GM12891 (cell line): ENCODE measurements around the gene WT1.

Experiments
- DNase-seq: peaks from one replicate; pipeline ENCODE4 v3.0.0; 2011; ENCODE audit warnings: low spot score; ENCODE audit not compliant: insufficient read length
- FAIRE-seq: peaks from 2 replicates; lab custom pipeline; 2011; peaks lifted over from hg19 to GRCh38; lab: Jason Lieb, UNC
- PAX5 ChIP-seq: IDR thresholded peaks from 2 replicates; pipeline ENCODE4 v1.6.1; 2011; ENCODE audit warnings: low read length, moderate library complexity, mild to moderate bottlenecking; ENCODE audit not compliant: insufficient read depth, severe bottlenecking
- POLR2A ChIP-seq: IDR thresholded peaks from 2 replicates; pipeline ENCODE4 v1.6.1; 2011; ENCODE audit warnings: low read depth, low read length, control low read depth
- POLR2AphosphoS5 ChIP-seq: IDR thresholded peaks from 2 replicates; pipeline ENCODE4 v1.6.1; 2011; ENCODE audit warnings: low read depth, low read length, control low read depth
- POU2F2 ChIP-seq: IDR thresholded peaks from 2 replicates; pipeline ENCODE4 v1.6.1; 2011; ENCODE audit warnings: low read depth, mild to moderate bottlenecking, control low read depth, low read length, moderate library complexity
- SPI1 ChIP-seq: IDR thresholded peaks from 2 replicates; pipeline ENCODE4 v1.6.1; 2011; ENCODE audit warnings: low read depth, low read length, control low read depth
- TAF1 ChIP-seq: IDR thresholded peaks from 2 replicates; pipeline ENCODE4 v1.6.1; 2011; ENCODE audit warnings: low read depth, low read length, control low read depth

Gene WT1

DNA sequence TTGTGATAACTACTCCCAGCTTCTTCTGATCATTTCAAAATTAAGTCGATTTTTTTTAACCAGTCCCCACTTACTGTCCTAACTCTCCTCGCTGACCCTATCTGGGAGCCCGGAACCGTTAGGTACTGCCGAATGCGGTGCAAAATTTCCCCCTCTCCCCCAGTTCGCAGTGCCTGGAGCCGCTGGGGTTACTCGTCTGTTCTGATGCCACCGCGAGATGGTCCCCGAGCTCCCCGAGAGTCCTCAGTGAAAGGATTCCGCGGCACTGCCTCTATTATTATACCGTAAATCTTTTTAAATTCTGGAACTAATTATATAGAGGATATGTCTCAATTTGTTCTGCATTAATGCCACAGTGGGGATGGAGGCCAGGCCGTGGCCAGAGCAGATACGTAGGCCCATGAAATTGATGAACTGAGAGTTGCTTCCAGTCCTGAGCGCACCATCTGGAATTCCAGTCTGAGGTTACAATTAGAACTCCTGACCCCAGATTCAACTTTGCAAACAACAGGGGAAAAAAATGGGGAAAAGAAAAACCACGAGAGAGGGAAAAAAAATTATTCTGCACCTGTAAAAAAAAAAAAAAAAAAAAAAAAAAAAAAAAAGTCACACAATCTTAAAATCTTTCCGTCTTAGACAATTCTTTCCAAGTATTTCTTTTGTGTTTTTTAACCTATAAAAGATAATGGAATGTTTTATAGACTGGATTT lies 4.3 kb upstream of the WT1 start:
- no peak for DNase-seq
- TF ChIP-seq POU2F2 (no peak), POLR2AphosphoS5 (no peak), POLR2A (no peak), TAF1 (no peak), SPI1 (no peak), PAX5 (no peak)
- FAIRE-seq, result no peak

DNA sequence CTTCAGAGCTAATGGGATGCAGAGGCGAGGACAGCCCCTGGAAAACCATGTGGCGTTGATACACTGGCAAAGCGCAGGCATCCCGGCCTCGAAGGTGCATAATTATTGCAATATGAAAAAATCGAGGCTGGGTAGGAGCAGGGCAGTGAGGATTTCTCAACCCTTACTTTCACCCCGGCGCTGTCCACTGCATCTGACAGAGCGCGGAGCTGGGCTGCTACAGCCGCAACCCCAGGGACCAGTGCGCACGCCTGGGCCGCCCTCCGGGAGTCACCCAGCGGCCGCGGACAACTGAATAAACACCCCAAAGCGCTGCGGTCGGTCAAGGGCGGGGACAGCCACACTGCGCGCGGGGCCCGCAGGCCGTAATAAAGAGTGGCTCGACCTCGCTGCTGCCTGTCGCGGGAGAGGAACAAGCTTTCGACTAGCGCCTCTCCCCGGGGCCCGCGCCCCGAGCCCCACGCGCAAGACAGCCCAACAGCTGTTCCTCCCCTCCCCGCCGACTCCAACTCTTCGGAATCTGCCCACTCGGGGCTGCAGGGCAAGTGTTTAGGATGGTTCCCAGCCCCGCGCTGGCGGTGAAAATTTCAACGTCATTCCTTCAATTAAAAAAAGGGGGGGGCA lies 3.6 kb upstream of the WT1 start:
- FAIRE-seq (no peak), DNase-seq (no peak)
- TF ChIP-seq POLR2A (no peak), POU2F2 (no peak), PAX5 (no peak)

DNA sequence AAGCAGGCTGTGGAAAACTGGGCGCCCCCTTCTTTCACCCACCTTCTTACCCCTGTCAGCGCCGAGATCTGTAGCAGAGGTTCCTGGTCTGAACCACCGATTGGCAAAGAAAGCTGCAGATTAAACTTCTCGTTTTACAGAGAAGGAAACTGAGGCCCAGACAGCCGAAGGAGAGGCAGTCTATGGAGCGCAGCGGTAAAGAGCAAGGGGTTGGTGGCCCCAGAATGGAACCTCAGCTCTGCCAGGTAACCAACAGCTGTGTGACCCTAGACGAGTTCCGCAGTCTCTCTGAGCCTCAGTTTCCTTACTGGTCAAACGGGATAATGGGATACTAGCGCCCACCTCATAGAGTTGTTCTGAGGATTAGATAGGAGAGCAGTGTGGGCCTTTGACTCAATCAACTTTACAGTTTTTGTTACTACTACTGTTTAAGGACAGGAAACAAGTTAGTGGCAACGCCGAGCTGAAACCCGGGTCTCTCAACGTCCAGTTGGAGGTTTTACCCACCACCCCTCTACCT lies 3.1 kb upstream of the WT1 start:
- no peak for DNase-seq
- no peak for TF ChIP-seq POU2F2
- no peak for TF ChIP-seq TAF1
- TF ChIP-seq SPI1, result no peak
- TF ChIP-seq POLR2AphosphoS5, result no peak
- TF ChIP-seq PAX5, result no peak
- TF ChIP-seq POLR2A, result no peak
- FAIRE-seq, result no peak

DNA sequence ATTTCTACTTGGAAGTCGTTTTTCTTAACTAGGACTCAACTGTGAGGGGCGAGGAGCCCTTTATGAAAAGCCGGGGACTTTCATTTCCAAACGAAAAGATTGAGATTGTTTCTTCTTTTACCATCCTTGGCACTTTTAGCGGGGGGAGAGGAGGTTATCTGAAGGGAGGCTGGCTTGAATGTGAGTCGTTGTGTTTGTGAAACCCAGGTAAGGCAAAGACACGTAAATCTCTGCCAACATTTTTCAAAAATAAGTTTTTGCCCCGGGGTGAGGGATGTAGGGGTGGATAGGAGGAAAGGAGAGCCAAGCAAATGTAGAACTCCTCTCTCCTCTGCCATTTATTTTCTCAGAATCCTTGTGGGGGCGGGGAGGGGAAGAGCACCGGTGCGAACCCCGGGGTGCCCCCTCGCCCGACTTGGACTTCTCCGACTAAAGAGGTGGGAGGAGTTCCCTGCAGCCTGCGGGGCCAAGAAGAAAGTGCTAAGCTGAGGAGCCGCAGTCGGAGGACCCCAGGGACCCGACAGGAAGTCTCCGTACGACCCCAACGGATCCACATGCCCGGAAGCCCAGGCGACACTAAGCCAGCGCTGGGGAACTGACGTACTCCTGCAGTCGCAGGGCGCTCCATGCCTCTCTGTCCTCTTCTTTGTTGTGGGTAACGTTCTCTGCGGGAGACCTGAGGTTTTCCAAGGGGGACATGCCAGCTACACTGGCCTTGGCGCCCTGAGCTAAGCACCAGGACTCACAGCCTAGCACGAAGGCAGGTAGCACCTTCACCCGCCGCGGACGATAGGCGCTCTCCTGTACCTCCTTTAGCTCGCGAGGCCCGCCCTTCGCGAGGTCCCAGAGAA lies 2.4 kb upstream of the WT1 start:
- FAIRE-seq (no peak), DNase-seq (no peak)
- TF ChIP-seq SPI1, result no peak
- no peak for TF ChIP-seq POLR2AphosphoS5
- no peak for TF ChIP-seq TAF1
- no peak for TF ChIP-seq POU2F2
- no peak for TF ChIP-seq POLR2A
- TF ChIP-seq PAX5, result no peak

DNA sequence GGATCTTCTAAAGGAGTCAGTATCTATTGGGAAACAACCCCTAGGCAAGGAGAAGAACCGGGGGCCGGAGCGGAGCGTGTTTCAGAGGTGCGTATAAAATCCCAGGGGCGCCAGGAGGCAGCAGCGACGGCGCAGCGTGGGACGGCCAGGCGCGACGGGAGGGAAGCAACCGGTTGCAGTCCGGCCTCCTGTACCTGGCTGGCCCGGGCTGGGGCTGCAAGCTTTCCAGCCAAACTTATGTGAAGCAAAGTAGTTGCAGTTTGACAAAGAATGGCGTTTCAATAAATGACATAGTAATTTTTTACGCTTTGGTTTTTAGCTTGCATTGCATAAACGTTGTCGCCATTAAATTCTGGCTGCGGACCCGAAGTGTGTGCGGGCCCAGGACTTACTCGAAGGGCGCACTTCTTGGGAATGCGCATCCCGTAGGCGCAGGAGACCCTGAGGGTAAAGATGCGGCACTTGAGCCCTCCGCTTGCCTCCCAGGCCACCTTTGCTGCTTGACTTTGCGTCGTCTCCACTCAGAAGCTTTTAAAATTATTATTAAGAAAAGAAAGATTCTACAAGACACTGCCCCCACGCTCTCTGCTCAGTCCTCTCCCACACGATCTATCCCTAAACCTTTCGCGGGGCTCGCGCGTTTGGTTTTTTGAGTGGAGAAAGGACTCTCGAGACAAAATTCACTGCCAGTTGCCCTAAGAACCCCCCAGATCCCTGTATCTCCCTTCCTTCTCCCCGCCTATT lies 1.6 kb upstream of the WT1 start:
- no peak for FAIRE-seq
- no peak for TF ChIP-seq POU2F2
- TF ChIP-seq SPI1, result no peak
- no peak for TF ChIP-seq PAX5
- no peak for TF ChIP-seq POLR2A
- TF ChIP-seq POLR2AphosphoS5, result no peak
- TF ChIP-seq TAF1, result no peak
- no peak for DNase-seq

DNA sequence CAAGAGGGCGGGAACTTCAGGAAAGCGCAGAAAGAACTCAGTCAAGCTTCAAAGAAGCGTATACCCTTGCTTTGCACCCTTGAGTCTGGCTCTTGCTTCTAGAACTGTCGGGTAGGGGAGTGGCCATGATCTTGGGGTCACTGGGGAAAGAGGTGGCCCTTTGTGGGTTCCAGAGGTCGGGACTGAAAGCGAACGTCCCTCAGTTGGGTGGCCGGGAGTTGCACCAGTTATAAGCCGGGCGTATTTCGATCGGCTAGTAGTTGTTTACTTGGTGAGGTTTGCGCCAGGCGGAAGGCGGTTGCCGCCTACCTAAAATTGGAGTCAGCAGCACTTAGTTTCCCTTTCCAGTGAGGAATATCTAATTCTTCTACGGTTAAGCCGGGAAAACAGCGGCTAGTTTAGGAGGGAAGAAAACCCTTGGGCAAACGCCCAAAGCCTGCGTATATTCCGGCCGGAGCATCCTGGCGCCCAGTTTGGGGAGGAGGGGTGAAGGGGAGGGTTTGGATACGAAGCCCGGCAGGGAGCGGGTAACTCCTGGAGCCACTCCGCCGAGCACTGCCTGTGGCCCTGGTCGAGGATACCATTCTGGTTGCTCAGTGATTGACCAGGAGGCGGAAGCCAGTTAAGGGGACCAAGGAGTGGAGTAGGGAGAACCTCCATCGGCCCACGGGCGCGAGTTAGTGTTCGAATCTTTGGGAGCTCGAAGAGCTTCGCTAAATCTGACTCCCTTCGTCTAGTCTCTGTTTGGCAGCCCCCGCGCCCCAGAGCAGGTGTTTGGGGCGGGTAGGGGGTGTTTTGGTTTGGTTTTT lies 807 bp upstream of the WT1 start:
- DNase-seq (no peak), FAIRE-seq (no peak)
- no peak for TF ChIP-seq POU2F2
- TF ChIP-seq POLR2AphosphoS5, result no peak
- TF ChIP-seq TAF1, result no peak
- TF ChIP-seq SPI1, result no peak
- no peak for TF ChIP-seq POLR2A
- no peak for TF ChIP-seq PAX5

DNA sequence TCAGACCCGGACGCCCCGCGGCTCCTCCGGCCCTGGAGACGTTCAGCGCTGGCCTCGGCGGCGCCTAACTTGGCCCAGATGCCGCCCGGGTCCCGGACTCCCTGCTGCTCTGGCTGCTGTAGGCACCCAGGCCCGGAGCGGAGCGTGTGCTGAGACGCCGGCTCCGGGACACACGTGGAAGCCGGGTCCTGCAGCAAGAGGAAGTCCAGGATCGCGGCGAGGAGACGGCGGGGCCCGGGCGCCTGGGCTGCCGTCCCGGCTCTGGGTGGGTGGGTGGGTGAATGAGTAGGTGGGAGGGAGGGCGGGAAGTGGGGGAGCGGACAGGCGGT lies 223 bp downstream of the WT1 start:
- FAIRE-seq (no peak), DNase-seq (no peak)
- TF ChIP-seq SPI1 (no peak), POLR2AphosphoS5 (no peak), POLR2A (no peak), POU2F2 (no peak), PAX5 (no peak), TAF1 (no peak)

DNA sequence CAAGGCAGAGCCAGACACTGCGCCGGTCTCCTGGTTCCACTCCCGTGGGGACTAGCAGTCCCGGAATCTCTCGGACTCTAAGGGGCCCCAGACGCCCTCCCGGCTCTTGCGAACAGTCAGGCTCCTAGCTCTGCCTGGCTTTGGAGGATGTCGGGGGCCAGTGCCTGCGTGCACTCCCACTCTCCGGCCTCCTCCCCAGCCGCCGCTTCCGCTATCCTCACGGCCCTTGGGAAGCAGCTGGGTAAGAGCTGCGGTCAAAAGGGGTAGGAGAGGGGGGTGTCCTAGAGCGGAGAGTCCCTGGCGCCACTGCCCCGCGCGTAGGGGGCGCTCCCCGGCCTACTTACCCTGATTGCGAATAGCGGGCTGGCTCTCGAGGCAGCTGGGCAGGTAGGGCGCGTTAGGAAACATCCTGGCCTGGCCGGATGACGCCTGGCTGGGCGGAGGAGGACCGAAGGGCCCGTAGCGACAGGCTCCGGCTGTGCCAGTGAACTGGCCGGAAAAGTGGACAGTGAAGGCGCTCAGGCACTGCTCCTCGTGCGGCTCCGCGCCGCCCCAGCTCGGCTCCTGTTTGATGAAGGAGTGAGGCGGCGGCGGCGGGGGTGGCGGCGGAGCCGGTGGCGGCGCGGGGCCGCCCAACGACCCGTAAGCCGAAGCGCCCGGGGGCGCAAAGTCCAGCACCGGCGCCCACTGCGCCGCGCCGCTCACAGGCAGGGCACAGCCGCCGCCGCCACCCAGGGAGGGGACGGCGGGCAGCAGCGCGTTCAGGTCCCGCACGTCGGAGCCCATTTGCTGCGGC lies 785 bp downstream of the WT1 start:
- DNase-seq (no peak), FAIRE-seq (no peak)
- TF ChIP-seq POU2F2 (no peak), TAF1 (no peak), PAX5 (no peak), POLR2A (no peak), SPI1 (no peak)
